WTC11 (cell line): ENCODE measurements around the gene CIART. TPM values are rescaled to one million over a fixed set of nuclear protein-coding genes. Genes with fewer than 3 reads are reported as not detected.
A peak's percentile ranks its signal among the peaks of the same experiment; 100 is the strongest.

Experiments
- ATAC-seq: fragments of 200-7000 bp; cut with Tn5 transposase; 2 replicates; pipeline ENCODE4 v1.10.0; 2021; ENCODE audit warnings: mild to moderate bottlenecking, moderate library complexity
- CTCF ChIA-PET: fragments of 300-600 bp; sonication (Branson Sonifier 250); formaldehyde crosslinking; loops from one replicate; lab custom pipeline; 2021; ENCODE audit warnings: antibody characterized with exemption; lab: Charles Lee
- POLR2A ChIA-PET: fragments of 350-600 bp; sonication (Branson Sonifier 250); formaldehyde crosslinking; loops from one replicate; lab custom pipeline; 2021; ENCODE audit warnings: antibody characterized with exemption; lab: Charles Lee
- DNase-seq: peaks from one replicate; pipeline ENCODE4 v3.0.0; 2021; ENCODE audit warnings: low spot score
- H3K27ac Mint-ChIP-seq: 2 replicates; pipeline ENCODE4 v1.8.0; 2021; ENCODE audit warnings: mixed read lengths
- H3K27me3 Mint-ChIP-seq: 2 replicates; pipeline ENCODE4 v1.8.0; 2021; ENCODE audit warnings: low read depth, mild to moderate bottlenecking, moderate library complexity, mixed read lengths
- H3K36me3 Mint-ChIP-seq: 2 replicates; pipeline ENCODE4 v1.8.0; 2021; ENCODE audit warnings: mixed read lengths
- H3K4me1 Mint-ChIP-seq: 2 replicates; pipeline ENCODE4 v1.8.0; 2022; ENCODE audit warnings: mixed read lengths
- H3K4me3 Mint-ChIP-seq: 2 replicates; pipeline ENCODE4 v1.8.0; 2021; ENCODE audit warnings: mild to moderate bottlenecking, moderate library complexity, mixed read lengths
- H3K9me3 Mint-ChIP-seq: 2 replicates; pipeline ENCODE4 v1.8.0; 2021; ENCODE audit warnings: mixed read lengths
- ARID4B ChIP-seq: sonication (generic); formaldehyde crosslinking; IDR thresholded peaks from 2 replicates; pipeline ENCODE4 v1.8.0; 2023; ENCODE audit warnings: missing genetic modification reagents, mild to moderate bottlenecking, borderline replicate concordance
- ATF6 ChIP-seq: sonication (generic); formaldehyde crosslinking; IDR thresholded peaks from 2 replicates; pipeline ENCODE4 v1.8.1; 2023; ENCODE audit warnings: mild to moderate bottlenecking, missing genetic modification reagents
- CDX4 ChIP-seq: fragments of 250-450 bp; sonication (Bioruptor Pico); IDR thresholded peaks from 2 replicates; pipeline ENCODE4 v1.9.0; 2021; ENCODE audit warnings: moderate library complexity, mild to moderate bottlenecking, inconsistent platforms, borderline replicate concordance
- E2F1 ChIP-seq: sonication (generic); formaldehyde crosslinking; IDR thresholded peaks from 2 replicates; pipeline ENCODE4 v1.8.0; 2022; ENCODE audit warnings: mild to moderate bottlenecking, missing genetic modification reagents
- ELF4 ChIP-seq: sonication (generic); formaldehyde crosslinking; IDR thresholded peaks from 2 replicates; pipeline ENCODE4 v1.8.1; 2022; ENCODE audit warnings: low read depth, mild to moderate bottlenecking, moderate library complexity, missing genetic modification reagents
- FOXK1 ChIP-seq: sonication (generic); formaldehyde crosslinking; IDR thresholded peaks from 2 replicates; pipeline ENCODE4 v1.8.0; 2022; ENCODE audit warnings: mild to moderate bottlenecking, moderate library complexity, missing genetic modification reagents
- GABPB1 ChIP-seq: sonication (generic); formaldehyde crosslinking; IDR thresholded peaks from 2 replicates; pipeline ENCODE4 v1.8.1; 2023; ENCODE audit warnings: mild to moderate bottlenecking, missing genetic modification reagents
- GRHL2 ChIP-seq: fragments of 250-450 bp; sonication (Bioruptor Pico); IDR thresholded peaks from 2 replicates; pipeline ENCODE4 v1.8.0; 2022; ENCODE audit warnings: mild to moderate bottlenecking, moderate library complexity; ENCODE audit not compliant: insufficient replicate concordance, severe bottlenecking
- IRF1 ChIP-seq: sonication (generic); formaldehyde crosslinking; IDR thresholded peaks from 2 replicates; pipeline ENCODE4 v1.8.0; 2023; ENCODE audit warnings: missing genetic modification reagents
- MYBL2 ChIP-seq: sonication (generic); formaldehyde crosslinking; IDR thresholded peaks from 2 replicates; pipeline ENCODE4 v1.8.1; 2023; ENCODE audit warnings: mild to moderate bottlenecking, moderate library complexity, missing genetic modification reagents
- NFATC4 ChIP-seq: fragments of 250-450 bp; sonication (Bioruptor Pico); IDR thresholded peaks from 2 replicates; pipeline ENCODE4 v1.9.0; 2021; ENCODE audit warnings: mild to moderate bottlenecking
- NFYB ChIP-seq: sonication (generic); formaldehyde crosslinking; conservative IDR thresholded peaks from 2 replicates; pipeline ENCODE4 v1.8.0; 2022; ENCODE audit warnings: low read depth, missing genetic modification reagents
- NR2C2 ChIP-seq: sonication (generic); formaldehyde crosslinking; IDR thresholded peaks from 2 replicates; pipeline ENCODE4 v1.8.0; 2022; ENCODE audit warnings: mild to moderate bottlenecking, missing genetic modification reagents
- OVOL2 ChIP-seq: fragments of 250-450 bp; sonication (Bioruptor Pico); IDR thresholded peaks from 2 replicates; pipeline ENCODE4 v1.9.0; 2021; ENCODE audit warnings: mild to moderate bottlenecking, borderline replicate concordance
- PRRX2 ChIP-seq: fragments of 250-450 bp; sonication (Bioruptor Pico); IDR thresholded peaks from 2 replicates; pipeline ENCODE4 v1.8.0; 2021; ENCODE audit warnings: mild to moderate bottlenecking
- SMAD3 ChIP-seq: sonication (generic); formaldehyde crosslinking; IDR thresholded peaks from 2 replicates; pipeline ENCODE4 v1.8.0; 2022; ENCODE audit warnings: missing genetic modification reagents, mild to moderate bottlenecking, borderline replicate concordance
- SP1 ChIP-seq: sonication (generic); formaldehyde crosslinking; conservative IDR thresholded peaks from 2 replicates; pipeline ENCODE4 v1.8.1; 2022; ENCODE audit warnings: missing genetic modification reagents
- ZNF219 ChIP-seq: sonication (generic); formaldehyde crosslinking; IDR thresholded peaks from 2 replicates; pipeline ENCODE4 v1.8.0; 2023; ENCODE audit warnings: missing genetic modification reagents, mild to moderate bottlenecking, borderline replicate concordance
- ZNF317 ChIP-seq: sonication (generic); formaldehyde crosslinking; IDR thresholded peaks from 2 replicates; pipeline ENCODE4 v1.8.1; 2023; ENCODE audit warnings: low read depth, mild to moderate bottlenecking, moderate library complexity, missing genetic modification reagents, borderline replicate concordance
- ZNF396 ChIP-seq: fragments of 250-450 bp; sonication (Bioruptor Pico); IDR thresholded peaks from 2 replicates; pipeline ENCODE4 v1.8.0; 2021; ENCODE audit warnings: mild to moderate bottlenecking, moderate library complexity, borderline replicate concordance
- ZNF423 ChIP-seq: fragments of 250-450 bp; sonication (Bioruptor Pico); IDR thresholded peaks from 2 replicates; pipeline ENCODE4 v2.1.2; 2022; ENCODE audit warnings: mild to moderate bottlenecking, moderate library complexity
- total RNA-seq: library from RNA; stranded (reverse); gene quantifications from 3 replicates; pipeline ENCODE4 v1.2.3, GENCODE V29; 2021

Gene CIART
- total RNA-seq, 1 experiment from 2014 or later, result 7.8 TPM

GRCh38 chr1:150249936-150250335 is 32.4 kb upstream of the CIART start:
- Mint-ChIP-seq H3K9me3 (no peaks in the 10 kb centered on the region), H3K27ac (no peak overlapping the region), H3K4me3 (no peak overlapping the region), H3K4me1 (no peaks in the 10 kb centered on the region), H3K36me3 (no peaks in the 10 kb centered on the region), H3K27me3 (no peaks in the 10 kb centered on the region)
- ChIA-PET CTCF (interaction anchor here (0.6 to 1.5 kb wide), 2 partner anchors 17 to 63 kb away, joined by 3 to 6 read pairs; no protein-coding TSS in a partner anchor), POLR2A (no interaction called here)
- DNase-seq (no peak), ATAC-seq (no peak)
- TF ChIP-seq CDX4 (no peak), SMAD3 (no peak), GRHL2 (CRISPR knock-in tag) (no peak), NR2C2 (CRISPR knock-in tag) (no peak), ZNF219 (CRISPR knock-in tag) (no peak), ATF6 (CRISPR knock-in tag) (no peak), ZNF317 (CRISPR knock-in tag) (no peak), NFATC4 (no peak), ARID4B (CRISPR knock-in tag) (no peak), IRF1 (no peak), FOXK1 (CRISPR knock-in tag) (no peak), ZNF396 (CRISPR knock-in tag) (no peak), PRRX2 (CRISPR knock-in tag) (no peak), ZNF423 (no peak), NFYB (CRISPR knock-in tag) (no peak), E2F1 (CRISPR knock-in tag) (no peak), ELF4 (CRISPR knock-in tag) (no peak)

- ChIA-PET POLR2A (interaction anchor here (1.5 to 3.3 kb wide), 4 partner anchors 13 to 108 kb away, joined by 6 to 43 read pairs (median 22); partner anchors contain the start of genes APH1A, C1orf54, CIART and RPRD2), CTCF (interaction anchor here (0.5 to 6.9 kb wide), 18 partner anchors 10 to 750 kb away, joined by 3 to 123 read pairs (median 4); partner anchors contain the start of genes APH1A, C1orf54, CIART and MINDY1)
- no peak for ATAC-seq
- Mint-ChIP-seq H3K4me1 (peaks cover 44% of the 10 kb centered on the region), H3K27me3 (no peaks in the 10 kb centered on the region)
- no peak for DNase-seq
- TF ChIP-seq GABPB1 (CRISPR knock-in tag) (no peak), SP1 (CRISPR knock-in tag) (no peak), MYBL2 (CRISPR knock-in tag) (no peak), OVOL2 (CRISPR knock-in tag) (no peak)
- TF ChIP-seq, all 79 proteins: peak for 0
- H3K36me3 Mint-ChIP-seq, result peaks cover 3% of the 10 kb centered on the region; the same call in 1 of the 2 replicates
- no peaks in the 10 kb centered on the region for H3K9me3 Mint-ChIP-seq
- H3K4me3 Mint-ChIP-seq, result peak overlapping the region; percentile 83
- peak overlapping the region; percentile 95 for H3K27ac Mint-ChIP-seq
Measured at GRCh38 chr1:150256198-150256553, 26.2 kb upstream of the CIART start.
